ENCODE results near the gene PANK3.
"Not testable (repeated sequence)": the region's sequence is repeated elsewhere in the genome, so short reads cannot be mapped to it uniquely, and the experiment has no call there.

Gene PANK3

DNA sequence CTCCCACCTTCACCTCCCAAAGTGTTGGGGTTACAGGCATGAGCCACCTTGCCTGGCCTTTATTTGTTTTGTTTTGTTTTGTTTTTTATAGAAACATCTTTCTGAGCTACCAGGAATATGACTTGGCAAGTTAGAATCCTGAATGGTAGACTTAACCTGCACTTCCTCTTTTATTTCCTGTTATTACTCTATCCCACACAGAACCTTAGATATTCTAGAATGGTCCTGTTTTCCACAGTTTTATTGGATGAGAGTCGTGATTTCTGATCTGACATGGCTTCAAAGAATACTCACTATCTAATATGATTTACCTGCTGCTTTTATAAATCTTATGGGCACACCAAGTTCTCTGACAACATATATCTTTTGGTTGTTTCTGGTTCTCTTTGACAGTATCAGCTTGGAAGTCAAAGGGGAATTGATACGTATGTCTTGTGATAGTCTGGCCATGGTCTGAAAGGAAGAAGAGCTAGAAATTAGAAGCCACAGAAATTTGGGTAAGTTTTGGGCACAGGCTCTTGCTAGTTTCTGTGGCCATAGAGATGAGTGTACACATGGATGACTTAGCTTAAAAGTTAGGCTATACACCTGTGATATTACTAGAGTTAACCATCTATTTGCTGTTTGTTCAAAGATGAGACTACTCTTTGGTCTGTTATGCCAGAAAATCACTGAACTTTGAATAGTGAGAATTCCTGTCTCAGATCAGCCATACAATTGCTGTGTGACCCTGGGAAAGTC lies 4.7 kb upstream of the PANK3 start:
- no peak overlapping the region for H3K4me3 ChIP-seq (ENCODE audit: low read depth, low read length)
- TF ChIP-seq, protein P1, sequence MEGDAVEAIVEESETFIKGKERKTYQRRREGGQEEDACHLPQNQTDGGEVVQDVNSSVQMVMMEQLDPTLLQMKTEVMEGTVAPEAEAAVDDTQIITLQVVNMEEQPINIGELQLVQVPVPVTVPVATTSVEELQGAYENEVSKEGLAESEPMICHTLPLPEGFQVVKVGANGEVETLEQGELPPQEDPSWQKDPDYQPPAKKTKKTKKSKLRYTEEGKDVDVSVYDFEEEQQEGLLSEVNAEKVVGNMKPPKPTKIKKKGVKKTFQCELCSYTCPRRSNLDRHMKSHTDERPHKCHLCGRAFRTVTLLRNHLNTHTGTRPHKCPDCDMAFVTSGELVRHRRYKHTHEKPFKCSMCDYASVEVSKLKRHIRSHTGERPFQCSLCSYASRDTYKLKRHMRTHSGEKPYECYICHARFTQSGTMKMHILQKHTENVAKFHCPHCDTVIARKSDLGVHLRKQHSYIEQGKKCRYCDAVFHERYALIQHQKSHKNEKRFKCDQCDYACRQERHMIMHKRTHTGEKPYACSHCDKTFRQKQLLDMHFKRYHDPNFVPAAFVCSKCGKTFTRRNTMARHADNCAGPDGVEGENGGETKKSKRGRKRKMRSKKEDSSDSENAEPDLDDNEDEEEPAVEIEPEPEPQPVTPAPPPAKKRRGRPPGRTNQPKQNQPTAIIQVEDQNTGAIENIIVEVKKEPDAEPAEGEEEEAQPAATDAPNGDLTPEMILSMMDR (IDR thresholded peaks at IDR 0.05; ENCODE audit: low read depth, low read length): no peak

GRCh38 chr5:168580814-168581469 lies 1.8 kb upstream of the PANK3 start:
- not testable (repeated sequence) for H3K4me3 ChIP-seq (ENCODE audit: low read depth, low read length)

GRCh38 chr5:168580227-168580508 lies 1.0 kb upstream of the PANK3 start:
- TF ChIP-seq, protein P1 (IDR thresholded peaks at IDR 0.05; ENCODE audit: low read depth, low read length): no peak
- H3K4me3 ChIP-seq (ENCODE audit: low read depth, low read length): peak overlapping the region; percentile 90

DNA sequence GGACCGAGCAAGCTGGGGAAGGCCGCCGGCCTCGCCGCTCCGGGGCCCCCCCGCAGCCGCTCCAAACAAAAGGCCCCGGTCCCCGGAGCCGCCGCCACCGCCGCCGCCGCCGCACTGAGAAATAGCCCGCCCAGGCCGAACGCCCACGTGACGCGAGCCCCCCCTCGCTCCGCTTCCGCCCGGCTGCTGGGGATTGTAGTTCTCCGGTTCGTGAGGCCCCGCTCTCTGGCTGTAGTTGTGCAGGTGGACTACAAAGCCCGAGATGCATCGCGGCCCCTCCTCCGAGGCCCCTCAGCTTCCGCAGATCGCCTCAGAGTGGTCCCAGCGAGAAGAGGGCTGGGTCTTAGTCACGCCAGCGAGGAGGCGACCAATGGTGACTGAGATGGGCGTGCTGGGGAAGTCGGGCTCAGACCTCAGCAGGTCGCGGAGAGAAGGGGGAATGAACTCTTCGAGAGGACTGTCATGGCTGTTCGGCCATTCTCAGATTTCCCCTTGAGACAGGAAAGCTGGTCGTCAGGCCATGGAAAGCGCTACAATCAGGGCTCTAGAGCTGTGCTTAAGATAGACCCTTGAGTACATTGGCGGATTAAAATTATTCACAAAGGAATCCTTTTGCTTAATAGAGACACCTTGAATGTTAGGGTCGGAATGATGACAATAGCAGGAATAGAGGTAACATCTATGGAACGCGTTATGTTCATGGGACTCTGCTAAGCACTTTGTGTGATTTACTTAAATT lies 489 bp upstream of the PANK3 start:
- H3K4me3 ChIP-seq (ENCODE audit: low read depth, low read length): peak overlapping the region; percentile 90
- TF ChIP-seq, protein P1 (IDR thresholded peaks at IDR 0.05; ENCODE audit: low read depth, low read length): no peak

- peak overlapping the region; percentile 90 for H3K4me3 ChIP-seq (ENCODE audit: low read depth, low read length)
- TF ChIP-seq, protein P1 (IDR thresholded peaks at IDR 0.05; ENCODE audit: low read depth, low read length): no peak
These were observed 1.2 kb downstream of the PANK3 start for GRCh38 chr5:168578006-168578405.

GRCh38 chr5:168575391-168576372 lies 3.5 kb downstream of the PANK3 start:
- TF ChIP-seq, protein P1 (IDR thresholded peaks at IDR 0.05; ENCODE audit: low read depth, low read length): no peak
- H3K4me3 ChIP-seq (ENCODE audit: low read depth, low read length): no peak overlapping the region

DNA sequence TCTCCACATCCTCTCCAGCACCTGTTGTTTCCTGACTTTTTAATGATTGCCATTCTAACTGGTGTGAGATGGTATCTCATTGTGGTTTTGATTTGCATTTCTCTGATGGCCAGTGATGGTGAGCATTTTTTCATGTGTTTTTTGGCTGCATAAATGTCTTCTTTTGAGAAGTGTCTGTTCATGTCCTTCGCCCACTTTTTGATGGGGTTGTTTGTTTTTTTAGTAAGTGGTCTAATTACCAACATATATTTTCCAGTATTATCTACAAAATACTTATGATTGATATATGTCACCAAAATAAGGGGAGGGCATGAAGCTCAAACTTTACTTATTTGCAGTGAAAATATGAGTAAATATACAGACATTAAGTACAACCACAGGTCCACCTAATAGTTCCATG lies 5.0 kb downstream of the PANK3 start:
- H3K4me3 ChIP-seq (ENCODE audit: low read depth, low read length): not testable (repeated sequence)

- not testable (repeated sequence) for H3K4me3 ChIP-seq (ENCODE audit: low read depth, low read length)
These were observed 5.5 kb downstream of the PANK3 start for GRCh38 chr5:168573663-168574062.
